ENCODE data around the gene PDIA3.

- TF ChIP-seq CTCF (conservative IDR thresholded peaks at IDR 0.05) (no peak), EZH2 (IDR thresholded peaks at IDR 0.05; ENCODE audit: low read depth) (no peak)
These were observed 17.7 kb downstream of the PDIA3 start for GRCh38 chr15:43763819-43764446.

All from PC-9 (cell line).